Kidney (tissue), 14 donors: ENCODE measurements around the gene NFATC2IP. TPM values are rescaled to one million over a fixed set of nuclear protein-coding genes. Genes with fewer than 3 reads are reported as not detected.

Source experiments
- DNase-seq, 5 donors: peaks; one replicate each; pipeline ENCODE4 v3.0.0-alpha.2; 2013 to 2020
- FAIRE-seq: peaks from 2 replicates; lab custom pipeline; 2012; peaks lifted over from hg19 to GRCh38; lab: Jason Lieb, UNC
- H3K27ac ChIP-seq, 2 donors: one replicate each; pipeline ENCODE4 v1.7.0; 2013; ENCODE audit warnings: low read depth in 2 of 2, low read length in 2 of 2, inconsistent platforms in 1 of 2
- H3K27me3 ChIP-seq: one replicate; pipeline ENCODE4 v1.7.1; 2013; ENCODE audit warnings: low read length, inconsistent platforms; ENCODE audit not compliant: control insufficient read depth, insufficient read depth
- H3K36me3 ChIP-seq, 3 donors: one replicate each; pipeline versions ENCODE4 v1.7.0 to v1.7.1; 2013; ENCODE audit warnings: low read length in 3 of 3, control low read depth in 1 of 3, inconsistent platforms in 1 of 3; ENCODE audit not compliant: insufficient read depth in 3 of 3, control insufficient read depth in 2 of 3
- H3K4me1 ChIP-seq, 3 donors: one replicate each; pipeline versions ENCODE4 v1.7.0 to v1.7.1; 2013; ENCODE audit warnings: low read length in 3 of 3, inconsistent platforms in 1 of 3, low read depth in 1 of 3; ENCODE audit not compliant: control insufficient read depth in 2 of 3, insufficient read depth in 2 of 3
- H3K4me3 ChIP-seq, 3 donors: one replicate each; pipeline versions ENCODE4 v1.7.0 to v1.8.1; 2013; ENCODE audit warnings: low read length in 3 of 3, control low read depth in 1 of 3, inconsistent platforms in 1 of 3
- H3K9ac ChIP-seq, 3 donors: one replicate each; pipeline versions ENCODE4 v1.7.0 to v1.7.1; 2013; ENCODE audit warnings: low read length in 3 of 3, control low read depth in 1 of 3, inconsistent platforms in 1 of 3
- H3K9me3 ChIP-seq, 3 donors: one replicate each; pipeline versions ENCODE4 v1.7.0 to v1.7.1; 2013; ENCODE audit warnings: low read length in 3 of 3, control low read depth in 1 of 3, inconsistent platforms in 1 of 3; ENCODE audit not compliant: control insufficient read depth in 2 of 3, insufficient read depth in 1 of 3
- intact Hi-C: fragments of 100-400 bp; cut with DNase I; formaldehyde crosslinking; loops from one replicate; pipeline ENCODE4 v1.11.1; 2022
- polyA plus RNA-seq: library from polyadenylated mRNA; stranded (reverse); fragments of 350-450 nt; fragmentation: Illumina TruSeq; extraction: RNeasy Lipid Tissue Mini Kit (QIAGEN cat#74804); gene quantifications from one replicate; pipeline ENCODE4 v1.2.3, GENCODE V29; 2014; ENCODE audit warnings: low read depth, low replicate concordance; ENCODE audit not compliant: insufficient read depth
- total RNA-seq: library from RNA; stranded (reverse); fragmentation: NEBNext Ultra II Directional; extraction: Animal tissue kit (Norgen Biotek cat#: 25700); gene quantifications from one replicate; pipeline ENCODE4 v1.2.1, GENCODE V29; 2021
- TF ChIP-seq, protein P1 (sequence below): IDR thresholded peaks from 3 replicates; pipeline ENCODE4 v1.5.1; 2012; ENCODE audit warnings: mild to moderate bottlenecking, moderate library complexity, borderline replicate concordance; ENCODE audit not compliant: insufficient read depth; ENCODE audit errors: extremely low read depth
- donor health status: control.
- donor health status: control.
- donor health status: control.
- donor health status: control.
- donor health status: control.
- donor health status: DM: yes; HTN: yes; CAD: no.
- donor health status: Normal renal cell carcinoma (clear cell type).

Gene NFATC2IP
- total and polyA plus RNA-seq, 2 donors from 2014 or later = 8.9 to 31.0 TPM

DNA sequence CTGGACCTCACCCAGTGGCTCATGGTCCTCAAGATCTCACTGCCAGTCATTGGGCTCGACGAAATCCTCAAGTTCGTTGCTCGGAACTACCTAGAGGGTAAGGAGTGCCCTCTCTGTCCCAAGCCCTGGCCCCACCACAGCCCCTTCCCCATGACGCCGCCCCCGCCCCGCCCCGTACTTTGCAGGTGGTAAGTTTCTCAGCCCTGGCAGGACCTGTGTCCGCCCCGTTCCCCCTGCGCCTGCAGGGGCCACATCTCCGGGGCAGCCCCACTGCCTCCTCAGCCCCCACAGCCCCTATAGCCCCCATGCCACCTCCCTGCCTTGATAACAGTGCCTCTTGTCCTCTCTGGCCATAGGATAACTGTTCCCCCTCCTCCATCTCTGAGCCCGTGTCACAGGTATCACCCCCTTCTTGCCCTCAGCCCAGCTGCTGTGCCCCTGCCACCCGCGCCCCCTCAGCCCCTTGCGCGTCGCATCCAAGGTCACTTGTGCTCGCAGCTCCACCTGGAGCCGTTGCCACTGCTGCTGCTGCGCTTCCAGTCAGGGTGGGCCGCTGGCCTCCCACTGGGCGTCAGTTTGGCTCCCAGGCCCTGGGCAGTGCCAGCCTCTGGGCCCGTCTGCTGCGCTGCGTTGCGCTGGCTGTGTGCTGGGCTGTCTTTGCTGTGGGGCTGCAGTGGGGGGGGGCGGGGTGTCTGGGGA is 47.2 kb upstream of the NFATC2IP start:
- no peak overlapping the region for H3K9ac ChIP-seq
- FAIRE-seq (no peak), DNase-seq (no peak)
- TF ChIP-seq, protein P1, sequence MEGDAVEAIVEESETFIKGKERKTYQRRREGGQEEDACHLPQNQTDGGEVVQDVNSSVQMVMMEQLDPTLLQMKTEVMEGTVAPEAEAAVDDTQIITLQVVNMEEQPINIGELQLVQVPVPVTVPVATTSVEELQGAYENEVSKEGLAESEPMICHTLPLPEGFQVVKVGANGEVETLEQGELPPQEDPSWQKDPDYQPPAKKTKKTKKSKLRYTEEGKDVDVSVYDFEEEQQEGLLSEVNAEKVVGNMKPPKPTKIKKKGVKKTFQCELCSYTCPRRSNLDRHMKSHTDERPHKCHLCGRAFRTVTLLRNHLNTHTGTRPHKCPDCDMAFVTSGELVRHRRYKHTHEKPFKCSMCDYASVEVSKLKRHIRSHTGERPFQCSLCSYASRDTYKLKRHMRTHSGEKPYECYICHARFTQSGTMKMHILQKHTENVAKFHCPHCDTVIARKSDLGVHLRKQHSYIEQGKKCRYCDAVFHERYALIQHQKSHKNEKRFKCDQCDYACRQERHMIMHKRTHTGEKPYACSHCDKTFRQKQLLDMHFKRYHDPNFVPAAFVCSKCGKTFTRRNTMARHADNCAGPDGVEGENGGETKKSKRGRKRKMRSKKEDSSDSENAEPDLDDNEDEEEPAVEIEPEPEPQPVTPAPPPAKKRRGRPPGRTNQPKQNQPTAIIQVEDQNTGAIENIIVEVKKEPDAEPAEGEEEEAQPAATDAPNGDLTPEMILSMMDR = no peak
- H3K9me3 ChIP-seq = no peaks in the 10 kb centered on the region
- no peaks in the 10 kb centered on the region for H3K27me3 ChIP-seq
- H3K4me3 ChIP-seq = no peak overlapping the region
- peaks cover 0 to 4% (median 2%) of the 10 kb centered on the region in 3 donors for H3K36me3 ChIP-seq
- intact Hi-C loops = no loop called here
- H3K27ac ChIP-seq = no peak overlapping the region
- no peaks in the 10 kb centered on the region for H3K4me1 ChIP-seq

DNA sequence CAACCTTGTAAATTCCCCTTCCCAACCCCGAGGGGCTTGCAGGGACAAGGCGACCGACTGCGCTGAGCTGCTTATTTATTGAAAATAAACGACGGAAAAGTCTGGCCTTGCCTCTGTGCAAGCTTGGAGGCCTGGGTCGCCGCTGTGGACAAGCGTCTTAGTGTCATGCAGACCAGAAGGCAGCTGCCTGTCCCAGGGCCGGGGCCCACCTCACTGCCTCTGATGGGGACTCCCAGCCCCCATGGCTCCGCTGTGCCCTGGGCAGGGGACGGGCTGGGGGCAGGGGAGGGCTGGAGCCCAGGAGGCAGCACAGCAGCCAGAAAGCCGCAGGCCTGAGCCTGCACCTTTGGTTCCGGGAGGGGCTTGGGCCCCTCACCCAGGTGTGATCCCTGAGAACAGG is 46.4 kb upstream of the NFATC2IP start:
- Histone ChIP-seq H3K4me1 (no peaks in the 10 kb centered on the region), H3K27me3 (no peaks in the 10 kb centered on the region), H3K9ac (no peak overlapping the region), H3K9me3 (no peaks in the 10 kb centered on the region), H3K27ac (no peak overlapping the region), H3K36me3 (peaks cover 0 to 6% (median 2%) of the 10 kb centered on the region in 3 donors), H3K4me3 (no peak overlapping the region)
- peak in 1 of 5 donors; percentile 79 for DNase-seq
- FAIRE-seq = no peak
- TF ChIP-seq, protein P1 = no peak
- intact Hi-C loops = no loop called here

DNA sequence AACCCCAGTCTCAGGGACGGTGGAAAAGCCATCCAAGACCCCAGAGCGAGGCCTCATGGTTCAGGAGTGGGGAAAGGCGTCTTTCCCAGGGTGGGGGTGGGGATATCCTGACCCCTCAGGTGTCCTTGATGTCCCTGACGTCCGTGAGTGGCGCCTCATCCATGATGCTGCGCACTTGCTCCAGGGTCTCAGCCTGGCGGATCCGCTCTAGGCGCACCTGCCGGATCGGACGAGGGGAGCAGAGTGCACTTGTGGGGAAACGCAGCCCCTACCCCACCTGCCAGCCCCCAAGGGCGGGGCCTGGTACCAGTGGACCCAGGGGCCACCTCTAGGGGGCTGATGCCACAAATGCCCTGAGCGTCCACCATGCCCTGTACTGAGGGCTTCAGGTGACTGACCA is 45.9 kb upstream of the NFATC2IP start:
- Histone ChIP-seq H3K9me3 (no peaks in the 10 kb centered on the region), H3K36me3 (peaks cover 0 to 6% (median 2%) of the 10 kb centered on the region in 3 donors), H3K9ac (no peak overlapping the region), H3K4me1 (no peaks in the 10 kb centered on the region), H3K4me3 (no peak overlapping the region), H3K27me3 (no peaks in the 10 kb centered on the region), H3K27ac (no peak overlapping the region)
- TF ChIP-seq, protein P1 = no peak
- FAIRE-seq (no peak), DNase-seq (no peak)
- intact Hi-C loops = no loop called here
